LHCN-M2 (cell line): ENCODE data around the gene LRRC45. TPM values are rescaled to one million over a fixed set of nuclear protein-coding genes. Genes with fewer than 3 reads are reported as not detected.

ENCODE experiments used
- total RNA-seq: library from RNA; depleted of rRNA; stranded (reverse); fragments of >200 nt; gene quantifications from 2 replicates; pipeline ENCODE4 v1.2.3, GENCODE V29; 2014; rRNA removed

LRRC45 gene
- total RNA-seq, 1 experiment from 2014 or later = 26.1 TPM

Other genes starting within 250 kb of the LRRC45 start
- not detected in 2 replicates for gene GCGR, start 219.2 kb upstream of the LRRC45 start, total RNA-seq
- 106 TPM in 2 replicates for gene MCRIP1, start 190.0 kb upstream of the LRRC45 start, total RNA-seq
- gene PPP1R27, start 188.3 kb upstream of the LRRC45 start, total RNA-seq = 1.0 TPM in 1 of 2 replicates, not detected in the other
- 1,598 and 3,461 TPM in 2 replicates for gene P4HB, start 162.8 kb upstream of the LRRC45 start, total RNA-seq
- gene ARHGDIA, start 152.0 kb upstream of the LRRC45 start, total RNA-seq = 303 and 305 TPM in 2 replicates
- 184 and 190 TPM in 2 replicates for gene ALYREF, start 131.7 kb upstream of the LRRC45 start, total RNA-seq
- gene ANAPC11, start 131.6 kb upstream of the LRRC45 start, total RNA-seq = 194 and 234 TPM in 2 replicates
- gene NPB, start 121.1 kb upstream of the LRRC45 start, total RNA-seq = 0.86 and 2.9 TPM in 2 replicates
- gene PCYT2, start 111.9 kb upstream of the LRRC45 start, total RNA-seq = 30.4 and 35.4 TPM in 2 replicates
- 17.3 and 20.0 TPM in 2 replicates for gene SIRT7, start 105.1 kb upstream of the LRRC45 start, total RNA-seq
- 18.8 and 19.7 TPM in 2 replicates for gene MAFG, start 95.6 kb upstream of the LRRC45 start, total RNA-seq
- 59.1 and 81.4 TPM in 2 replicates for gene PYCR1, start 86.0 kb upstream of the LRRC45 start, total RNA-seq
- not detected in 2 replicates for gene MYADML2, start 76.1 kb upstream of the LRRC45 start, total RNA-seq
- gene NOTUM, start 62.1 kb upstream of the LRRC45 start, total RNA-seq = 0.75 and 0.90 TPM in 2 replicates
- gene ASPSCR1, start 45.7 kb upstream of the LRRC45 start, total RNA-seq = 25.9 and 30.3 TPM in 2 replicates
- 142 and 155 TPM in 2 replicates for gene CENPX, start 427 bp upstream of the LRRC45 start, total RNA-seq
- gene RAC3, start 8.4 kb downstream of the LRRC45 start, total RNA-seq = 18.1 and 28.7 TPM in 2 replicates
- 88.0 and 90.5 TPM in 2 replicates for gene DCXR, start 14.4 kb downstream of the LRRC45 start, total RNA-seq
- gene RFNG, start 28.5 kb downstream of the LRRC45 start, total RNA-seq = 31.5 and 35.1 TPM in 2 replicates
- 144 and 149 TPM in 2 replicates for gene GPS1, start 28.6 kb downstream of the LRRC45 start, total RNA-seq
- gene DUS1L, start 42.5 kb downstream of the LRRC45 start, total RNA-seq = 75.8 and 86.1 TPM in 2 replicates
- gene FASN, start 74.9 kb downstream of the LRRC45 start, total RNA-seq = 69.0 and 69.2 TPM in 2 replicates
- gene CCDC57, start 189.5 kb downstream of the LRRC45 start, total RNA-seq = 11.0 and 13.5 TPM in 2 replicates
- gene SLC16A3, start 205.7 kb downstream of the LRRC45 start, total RNA-seq = 497 and 711 TPM in 2 replicates